DOHH2 (cell line): ENCODE data around the gene PADI3.

Experiments
- H3F3A ChIP-seq: fragments of 200-600 bp; sonication (generic), shearing (Covaris generic); 2 replicates; pipeline ENCODE4 v1.6.0; 2016; ENCODE audit warnings: antibody characterized with exemption, mild to moderate bottlenecking; ENCODE audit not compliant: control insufficient read depth, insufficient read depth
- H3K27ac ChIP-seq: fragments of 200-600 bp; sonication (generic); 2 replicates; pipeline ENCODE4 v1.5.1; 2014; ENCODE audit warnings: low read depth, mild to moderate bottlenecking, low read length, moderate library complexity
- H3K27me3 ChIP-seq: fragments of 200-600 bp; sonication (generic); 2 replicates; pipeline ENCODE4 v1.6.1; 2014; ENCODE audit warnings: mild to moderate bottlenecking, low read length, mixed read lengths; ENCODE audit not compliant: control insufficient read depth
- H3K36me3 ChIP-seq: fragments of 200-600 bp; sonication (generic); 2 replicates; pipeline ENCODE4 v1.6.1; 2014; ENCODE audit warnings: mild to moderate bottlenecking, low read length, moderate library complexity, mixed read lengths; ENCODE audit not compliant: control insufficient read depth
- H3K4me1 ChIP-seq: fragments of 200-600 bp; sonication (generic); 2 replicates; pipeline ENCODE4 v1.6.1; 2014; ENCODE audit warnings: mild to moderate bottlenecking, low read length, mixed read lengths; ENCODE audit not compliant: control insufficient read depth
- H3K4me2 ChIP-seq: fragments of 200-600 bp; sonication (generic); 2 replicates; pipeline ENCODE4 v1.6.0; 2014; ENCODE audit warnings: mild to moderate bottlenecking, low read length, moderate library complexity
- H3K4me3 ChIP-seq: fragments of 200-600 bp; sonication (generic); 2 replicates; pipeline ENCODE4 v1.5.1; 2014; ENCODE audit warnings: mild to moderate bottlenecking, low read length, mixed read lengths
- H3K79me2 ChIP-seq: fragments of 200-600 bp; sonication (generic); 2 replicates; pipeline ENCODE4 v1.6.1; 2014; ENCODE audit warnings: mild to moderate bottlenecking, low read length, mixed read lengths; ENCODE audit not compliant: control insufficient read depth
- H3K9me2 ChIP-seq: fragments of 200-600 bp; sonication (generic); replicated peaks from 2 replicates; pipeline ENCODE4 v1.6.1; 2014; ENCODE audit warnings: mild to moderate bottlenecking, low read length, mixed read lengths; ENCODE audit not compliant: control insufficient read depth
- H3K9me3 ChIP-seq: fragments of 200-600 bp; sonication (generic); 2 replicates; pipeline ENCODE4 v1.6.1; 2014; ENCODE audit warnings: antibody characterized with exemption, low read length, mixed read lengths; ENCODE audit not compliant: control insufficient read depth, insufficient read depth
- H4K20me1 ChIP-seq: fragments of 200-600 bp; sonication (generic); 2 replicates; pipeline ENCODE4 v1.6.0; 2014; ENCODE audit warnings: low read depth, mild to moderate bottlenecking, antibody characterized with exemption, low read length, moderate library complexity; ENCODE audit not compliant: control insufficient read depth, insufficient read depth
- EZH2phosphoT487 ChIP-seq: fragments of 200-600 bp; sonication (generic); IDR thresholded peaks from 2 replicates; pipeline ENCODE4 v1.6.1; 2017; ENCODE audit warnings: borderline replicate concordance, mild to moderate bottlenecking, antibody characterized with exemption, low read length, moderate library complexity, mixed read lengths
- TF ChIP-seq, protein P1 (sequence below): fragments of 200-600 bp; sonication (generic); IDR thresholded peaks from one replicate; pipeline ENCODE4 v1.5.1; 2014; ENCODE audit warnings: antibody characterized with exemption, mild to moderate bottlenecking, low read depth, low read length; ENCODE audit not compliant: poor library complexity, severe bottlenecking

Gene PADI3

GRCh38 chr1:17232759-17233661 is 15.9 kb upstream of the PADI3 start:
- TF ChIP-seq, protein P1, sequence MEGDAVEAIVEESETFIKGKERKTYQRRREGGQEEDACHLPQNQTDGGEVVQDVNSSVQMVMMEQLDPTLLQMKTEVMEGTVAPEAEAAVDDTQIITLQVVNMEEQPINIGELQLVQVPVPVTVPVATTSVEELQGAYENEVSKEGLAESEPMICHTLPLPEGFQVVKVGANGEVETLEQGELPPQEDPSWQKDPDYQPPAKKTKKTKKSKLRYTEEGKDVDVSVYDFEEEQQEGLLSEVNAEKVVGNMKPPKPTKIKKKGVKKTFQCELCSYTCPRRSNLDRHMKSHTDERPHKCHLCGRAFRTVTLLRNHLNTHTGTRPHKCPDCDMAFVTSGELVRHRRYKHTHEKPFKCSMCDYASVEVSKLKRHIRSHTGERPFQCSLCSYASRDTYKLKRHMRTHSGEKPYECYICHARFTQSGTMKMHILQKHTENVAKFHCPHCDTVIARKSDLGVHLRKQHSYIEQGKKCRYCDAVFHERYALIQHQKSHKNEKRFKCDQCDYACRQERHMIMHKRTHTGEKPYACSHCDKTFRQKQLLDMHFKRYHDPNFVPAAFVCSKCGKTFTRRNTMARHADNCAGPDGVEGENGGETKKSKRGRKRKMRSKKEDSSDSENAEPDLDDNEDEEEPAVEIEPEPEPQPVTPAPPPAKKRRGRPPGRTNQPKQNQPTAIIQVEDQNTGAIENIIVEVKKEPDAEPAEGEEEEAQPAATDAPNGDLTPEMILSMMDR = no peak
- no peak for TF ChIP-seq EZH2phosphoT487
- H3K79me2 ChIP-seq = no peaks in the 10 kb centered on the region
- H3F3A ChIP-seq = no peaks in the 10 kb centered on the region
- peaks cover 7% of the 10 kb centered on the region for H3K4me1 ChIP-seq
- peaks cover 4% of the 10 kb centered on the region; the same call in 1 of the 2 replicates for H4K20me1 ChIP-seq
- no peaks in the 10 kb centered on the region for H3K9me2 ChIP-seq
- H3K4me2 ChIP-seq = no peak overlapping the region
- H3K27me3 ChIP-seq = peaks cover 9% of the 10 kb centered on the region; the same call in 1 of the 2 replicates
- H3K36me3 ChIP-seq = no peaks in the 10 kb centered on the region
- H3K27ac ChIP-seq = no peak overlapping the region
- no peak overlapping the region for H3K4me3 ChIP-seq
- H3K9me3 ChIP-seq = no peaks in the 10 kb centered on the region

- no peak overlapping the region for H3K4me2 ChIP-seq
- H3K27ac ChIP-seq = no peak overlapping the region
- TF ChIP-seq, protein P1 = no peak
- no peak for TF ChIP-seq EZH2phosphoT487
- H3K4me1 ChIP-seq = peaks cover 7% of the 10 kb centered on the region
- H3K4me3 ChIP-seq = no peak overlapping the region
- peaks cover 4% of the 10 kb centered on the region; the same call in 1 of the 2 replicates for H4K20me1 ChIP-seq
- H3K9me2 ChIP-seq = no peaks in the 10 kb centered on the region
- H3K79me2 ChIP-seq = no peaks in the 10 kb centered on the region
- no peaks in the 10 kb centered on the region for H3K9me3 ChIP-seq
- H3K36me3 ChIP-seq = no peaks in the 10 kb centered on the region
- peaks cover 9% of the 10 kb centered on the region; the same call in 1 of the 2 replicates for H3K27me3 ChIP-seq
- no peaks in the 10 kb centered on the region for H3F3A ChIP-seq
Measured at GRCh38 chr1:17233675-17234320, 15.1 kb upstream of the PADI3 start.

DNA sequence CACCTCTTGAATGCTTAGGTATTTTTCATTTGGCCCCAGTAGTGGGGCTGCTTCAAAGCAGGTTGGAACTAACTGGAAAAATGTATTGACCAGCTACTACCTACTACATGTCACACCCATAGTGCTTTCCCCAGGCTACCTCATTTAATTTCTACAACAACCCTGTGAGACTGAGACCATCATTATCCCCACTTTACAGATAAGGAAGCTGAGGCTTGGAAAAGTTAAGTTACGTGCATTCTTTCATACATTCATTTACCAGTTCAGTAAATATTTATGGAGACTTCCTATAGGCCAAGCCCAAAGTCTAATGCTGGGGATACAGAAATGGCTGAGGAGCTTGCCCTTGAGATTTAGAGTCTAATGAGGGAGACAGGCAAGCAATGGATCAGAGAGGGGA is 14.5 kb upstream of the PADI3 start:
- Histone ChIP-seq H3K4me1 (peaks cover 7% of the 10 kb centered on the region), H3K79me2 (no peaks in the 10 kb centered on the region), H4K20me1 (peaks cover 4% of the 10 kb centered on the region; the same call in 1 of the 2 replicates), H3K4me2 (no peak overlapping the region), H3K27me3 (peaks cover 9% of the 10 kb centered on the region; the same call in 1 of the 2 replicates), H3F3A (no peaks in the 10 kb centered on the region), H3K9me3 (no peaks in the 10 kb centered on the region), H3K9me2 (no peaks in the 10 kb centered on the region), H3K36me3 (no peaks in the 10 kb centered on the region), H3K4me3 (no peak overlapping the region), H3K27ac (no peak overlapping the region)
- TF ChIP-seq, protein P1 = no peak
- TF ChIP-seq EZH2phosphoT487 = no peak
